SK-N-MC (cell line): Measurements from ENCODE around the gene GAK.

ENCODE experiments used
- DNase-seq: peaks from one replicate; pipeline ENCODE4 v3.0.0-alpha.2; 2011; ENCODE audit warnings: low read depth, low spot score
- H3K27ac ChIP-seq: fragments of 200-600 bp; sonication (generic); 2 replicates; pipeline ENCODE4 v1.5.1; 2016; ENCODE audit warnings: mixed run types
- H3K36me3 ChIP-seq: fragments of 200-600 bp; sonication (generic); 2 replicates; pipeline ENCODE4 v1.6.1; 2017; ENCODE audit warnings: antibody characterized with exemption, low read length, mixed read lengths; ENCODE audit not compliant: insufficient read depth
- H3K4me3 ChIP-seq: fragments of 200-600 bp; sonication (generic); 2 replicates; pipeline ENCODE4 v1.5.1; 2016
- H3K9ac ChIP-seq: fragments of 200-600 bp; sonication (generic); 2 replicates; pipeline ENCODE4 v1.8.0; 2017; ENCODE audit warnings: mixed run types, mixed read lengths; ENCODE audit not compliant: insufficient read length
- H3K9me3 ChIP-seq: fragments of 200-600 bp; sonication (generic); 2 replicates; pipeline ENCODE4 v1.6.1; 2017; ENCODE audit warnings: low read depth, mild to moderate bottlenecking, antibody characterized with exemption, low read length, moderate library complexity, mixed read lengths
- EZH2 ChIP-seq: fragments of 200-600 bp; sonication (generic); IDR thresholded peaks from one replicate; pipeline ENCODE4 v1.6.1; 2017; ENCODE audit warnings: antibody characterized with exemption
- FOXP2 ChIP-seq: optimal IDR thresholded peaks from 2 replicates; pipeline ENCODE3; 2011; ENCODE audit warnings: mild to moderate bottlenecking, moderate library complexity; ENCODE audit not compliant: insufficient read depth; ENCODE audit errors: extremely low read length, control extremely low read depth
- POLR2AphosphoS5 ChIP-seq: IDR thresholded peaks from 2 replicates; pipeline ENCODE4 v1.6.1; 2012; ENCODE audit warnings: mild to moderate bottlenecking, low read depth, low read length, borderline replicate concordance

Gene GAK

GRCh38 chr4:885353-885752 lies 46.8 kb downstream of the GAK start:
- no peak for DNase-seq
- H3K4me3 ChIP-seq: no peak overlapping the region
- H3K27ac ChIP-seq: no peak overlapping the region
- H3K9ac ChIP-seq: no peak overlapping the region
- no peak for TF ChIP-seq POLR2AphosphoS5
- H3K36me3 ChIP-seq: no peaks in the 10 kb centered on the region; the same call in 1 of the 2 replicates
- H3K9me3 ChIP-seq: no peaks in the 10 kb centered on the region

DNA sequence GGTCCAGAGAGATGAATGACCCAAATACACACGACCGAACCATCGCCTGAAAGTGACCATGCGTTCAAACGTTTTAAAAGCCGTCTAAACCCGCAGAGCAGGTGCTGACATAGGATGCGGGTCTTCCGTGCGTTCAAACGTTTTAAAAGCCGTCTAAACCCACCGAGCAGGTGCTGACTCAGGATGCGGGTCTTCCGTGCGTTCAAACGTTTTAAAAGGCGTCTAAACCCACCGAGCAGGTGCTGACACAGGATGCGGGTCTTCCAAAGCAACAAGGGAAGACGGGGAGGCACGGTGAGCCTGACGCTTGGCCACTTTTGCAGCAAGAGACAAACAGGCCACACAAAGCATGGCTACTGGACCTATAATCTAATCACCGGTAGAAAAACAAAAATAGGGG lies 47.2 kb downstream of the GAK start:
- H3K27ac ChIP-seq: no peak overlapping the region
- H3K9me3 ChIP-seq: no peaks in the 10 kb centered on the region
- no peak overlapping the region for H3K4me3 ChIP-seq
- H3K36me3 ChIP-seq: no peaks in the 10 kb centered on the region; the same call in 1 of the 2 replicates
- H3K9ac ChIP-seq: no peak overlapping the region
- no peak for DNase-seq
- no peak for TF ChIP-seq FOXP2

DNA sequence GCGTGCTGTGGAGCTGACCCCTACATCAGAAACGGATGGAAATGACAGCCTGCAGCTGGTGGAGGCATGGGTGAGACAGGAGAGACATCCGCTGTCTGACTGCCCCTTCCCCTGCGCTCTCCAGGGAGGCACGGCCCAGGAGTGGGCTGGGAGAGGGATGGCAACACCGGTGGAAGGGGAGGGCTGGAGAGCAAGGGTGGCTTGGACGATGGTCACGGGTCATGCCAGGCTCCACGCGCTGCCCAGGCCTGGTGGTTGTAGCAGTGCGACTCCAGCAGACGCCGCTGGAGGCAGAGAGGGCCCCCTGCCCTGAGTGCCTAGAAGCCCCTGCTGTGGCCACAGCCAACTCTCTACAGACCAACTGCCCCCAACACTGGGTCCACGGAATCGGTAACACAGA lies 47.9 kb downstream of the GAK start:
- no peaks in the 10 kb centered on the region for H3K9me3 ChIP-seq
- H3K36me3 ChIP-seq: no peaks in the 10 kb centered on the region; the same call in 1 of the 2 replicates

GRCh38 chr4:883377-884095 lies 48.6 kb downstream of the GAK start:
- H3K9me3 ChIP-seq: no peaks in the 10 kb centered on the region
- TF ChIP-seq FOXP2: no peak
- no peak for DNase-seq
- H3K9ac ChIP-seq: no peak overlapping the region
- no peak overlapping the region for H3K4me3 ChIP-seq
- H3K27ac ChIP-seq: no peak overlapping the region
- peaks cover under 1% of the 10 kb centered on the region; the same call in 1 of the 2 replicates for H3K36me3 ChIP-seq

More for the DNA sequence above, 47.9 kb downstream of the GAK start:
- H3K4me3 ChIP-seq: no peak overlapping the region
- H3K9ac ChIP-seq: no peak overlapping the region
- TF ChIP-seq EZH2: no peak
- no peak for TF ChIP-seq POLR2AphosphoS5
- no peak for TF ChIP-seq FOXP2
- no peak for DNase-seq
- no peak overlapping the region for H3K27ac ChIP-seq

- Histone ChIP-seq H3K36me3 (peaks cover 4% of the 10 kb centered on the region; the same call in 1 of the 2 replicates), H3K27ac (no peak overlapping the region), H3K9me3 (no peaks in the 10 kb centered on the region), H3K9ac (no peak overlapping the region), H3K4me3 (no peak overlapping the region)
- TF ChIP-seq FOXP2 (no peak), POLR2AphosphoS5 (no peak), EZH2 (no peak)
- DNase-seq: no peak
Measured at GRCh38 chr4:882646-883045, 49.5 kb downstream of the GAK start.

GRCh38 chr4:881709-882108 lies 50.4 kb downstream of the GAK start:
- Histone ChIP-seq H3K9me3 (no peaks in the 10 kb centered on the region), H3K27ac (no peak overlapping the region), H3K36me3 (peaks cover 4% of the 10 kb centered on the region; the same call in 1 of the 2 replicates), H3K9ac (no peak overlapping the region), H3K4me3 (no peak overlapping the region)
- no peak for TF ChIP-seq EZH2
- DNase-seq: no peak

DNA sequence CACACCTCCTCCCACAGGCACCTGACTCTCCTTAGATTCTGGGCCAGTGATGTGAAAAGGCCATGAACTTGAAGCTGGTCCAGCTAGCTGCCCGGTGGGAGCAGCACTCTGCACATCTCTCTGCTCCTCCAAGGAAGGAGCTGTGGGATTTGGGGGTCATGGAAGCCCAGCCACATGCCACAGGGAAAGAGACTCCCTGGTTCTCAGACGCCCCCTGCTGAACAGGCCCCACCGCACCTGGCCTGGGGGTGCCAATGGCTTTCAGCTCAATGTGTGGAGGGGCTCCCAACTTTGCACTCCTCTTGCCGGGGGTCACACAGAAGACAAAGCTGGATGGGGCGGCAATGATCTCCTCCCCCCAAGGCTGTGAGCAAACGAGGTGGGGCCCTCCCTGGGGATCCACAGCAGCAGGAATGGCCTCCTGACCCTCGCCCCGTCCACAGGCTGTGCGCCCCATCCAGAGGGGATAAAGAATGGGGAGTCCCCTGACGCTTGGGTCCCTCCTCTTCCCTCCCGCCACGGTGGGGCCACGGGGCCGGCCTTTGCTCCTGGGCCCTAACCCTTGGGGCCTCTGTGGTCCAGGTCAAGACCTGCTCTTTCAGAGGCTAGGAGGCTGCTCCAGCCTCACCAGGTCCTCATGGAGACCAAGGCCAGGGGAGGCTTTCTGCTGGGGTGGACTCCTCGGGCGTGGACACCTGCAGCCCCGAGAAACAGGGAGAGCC lies 51.3 kb downstream of the GAK start:
- TF ChIP-seq FOXP2: no peak
- no peak for TF ChIP-seq POLR2AphosphoS5
- no peak for TF ChIP-seq EZH2
- Histone ChIP-seq H3K27ac (no peak overlapping the region), H3K9ac (no peak overlapping the region), H3K4me3 (no peak overlapping the region), H3K36me3 (peaks cover 4% of the 10 kb centered on the region; the same call in 1 of the 2 replicates), H3K9me3 (no peaks in the 10 kb centered on the region)
- no peak for DNase-seq

GRCh38 chr4:879729-880077 lies 52.4 kb downstream of the GAK start:
- TF ChIP-seq POLR2AphosphoS5 (no peak), FOXP2 (no peak), EZH2 (no peak)
- Histone ChIP-seq H3K9me3 (no peaks in the 10 kb centered on the region), H3K9ac (no peak overlapping the region), H3K4me3 (no peak overlapping the region), H3K36me3 (peaks cover 4% of the 10 kb centered on the region; the same call in 1 of the 2 replicates), H3K27ac (no peak overlapping the region)
- DNase-seq: no peak
